Head of caudate nucleus (tissue), 42 donors: ENCODE results near the gene BOK.
"Not testable (repeated sequence)": the region's sequence is repeated elsewhere in the genome, so short reads cannot be mapped to it uniquely, and the experiment has no call there.

Source experiments
- DNase-seq, 42 donors: peaks; one replicate each; pipeline versions ENCODE4 v3.0.0 to v3.0.0-alpha.2; 2020 to 2021; ENCODE audit warnings: mixed read lengths in 7 of 42
- intact Hi-C: fragments of 100-400 bp; cut with DNase I; formaldehyde crosslinking; loops from one replicate; pipeline ENCODE4 v1.15.0; 2022

BOK gene

GRCh38 chr2:241551998-241552737, 6.4 kb upstream of the BOK start:
- DNase-seq, result no peak
- intact Hi-C loops, result no loop called here

GRCh38 chr2:241553512-241553830, 5.1 kb upstream of the BOK start:
- intact Hi-C loops, result no loop called here
- DNase-seq, result no peak

- no peak for DNase-seq
- intact Hi-C loops, result no loop called here
Observed at GRCh38 chr2:241553981-241554380, 4.6 kb upstream of the BOK start.

- intact Hi-C loops, result no loop called here
Observed at GRCh38 chr2:241554610-241555322, 3.8 kb upstream of the BOK start.

GRCh38 chr2:241555711-241556110, 2.8 kb upstream of the BOK start:
- intact Hi-C loops, result no loop called here
- DNase-seq, result no peak

More at GRCh38 chr2:241554610-241555322, 3.8 kb upstream of the BOK start:
- no peak for DNase-seq

- no peak for DNase-seq
- intact Hi-C loops, result no loop called here
Observed at GRCh38 chr2:241556746-241557145, 1.8 kb upstream of the BOK start.

GRCh38 chr2:241559323-241560161, 997 bp downstream of the BOK start:
- intact Hi-C loops, result loop anchor here (2.0 kb wide), 1 partner anchor 51 kb away; the partner anchor contains the start of gene STK25
- DNase-seq, result peak; percentile 63 to 93 (median 84)

GRCh38 chr2:241560162-241560882, 1.8 kb downstream of the BOK start:
- intact Hi-C loops, result no loop called here
- DNase-seq, result no peak

- intact Hi-C loops, result no loop called here
- DNase-seq, result peak in 24 of 42 donors; percentile 18 to 86 (median 52)
Observed at GRCh38 chr2:241560883-241561474, 2.4 kb downstream of the BOK start.

- peak in 41 of 42 donors; percentile 29 to 94 (median 81) for DNase-seq
- intact Hi-C loops, result no loop called here
Observed at GRCh38 chr2:241561832-241562231, 3.3 kb downstream of the BOK start.

- intact Hi-C loops, result no loop called here
- no peak for DNase-seq
Observed at GRCh38 chr2:241562269-241562891, 3.8 kb downstream of the BOK start.

GRCh38 chr2:241563031-241563507, 4.5 kb downstream of the BOK start:
- intact Hi-C loops, result no loop called here
- DNase-seq, result peak in 1 of 42 donors; percentile 29

- intact Hi-C loops, result no loop called here
- DNase-seq, result peak in 1 of 42 donors; percentile 12
Observed at GRCh38 chr2:241563571-241563980, 5.0 kb downstream of the BOK start.

- peak in 3 of 42 donors; percentile 5 to 29 (median 9) for DNase-seq
- intact Hi-C loops, result no loop called here
Observed at GRCh38 chr2:241563981-241564595, 5.5 kb downstream of the BOK start.

GRCh38 chr2:241564596-241565410, 6.3 kb downstream of the BOK start:
- intact Hi-C loops, result no loop called here
- peak in 3 of 42 donors; percentile 6 to 29 (median 10) for DNase-seq

- DNase-seq, result peak in 1 of 42 donors; percentile 10
- intact Hi-C loops, result no loop called here
Observed at GRCh38 chr2:241565411-241565810, 6.9 kb downstream of the BOK start.

- peak in 2 of 42 donors; percentile 11 to 28 for DNase-seq
- intact Hi-C loops, result not testable (repeated sequence)
Observed at GRCh38 chr2:241566021-241566420, 7.5 kb downstream of the BOK start.
